ENCODE measurements around the gene RUNX3.

- TF ChIP-seq EP300 (IDR thresholded peaks at IDR 0.05; ENCODE audit: borderline replicate concordance in 1 of 2, low read depth in 2 of 2, low read length in 2 of 2): no peak
- TF ChIP-seq SP1 (IDR thresholded peaks at IDR 0.05; ENCODE audit: low read depth, low read length): no peak
- TF ChIP-seq POU5F1 (IDR thresholded peaks at IDR 0.05; ENCODE audit: low read depth, low read length): no peak
- no peak for TF ChIP-seq POLR2A (IDR thresholded peaks at IDR 0.05; ENCODE audit: control extremely low read depth in 1 of 2, low read depth in 2 of 2, low read length in 2 of 2)
- TF ChIP-seq, protein P1, sequence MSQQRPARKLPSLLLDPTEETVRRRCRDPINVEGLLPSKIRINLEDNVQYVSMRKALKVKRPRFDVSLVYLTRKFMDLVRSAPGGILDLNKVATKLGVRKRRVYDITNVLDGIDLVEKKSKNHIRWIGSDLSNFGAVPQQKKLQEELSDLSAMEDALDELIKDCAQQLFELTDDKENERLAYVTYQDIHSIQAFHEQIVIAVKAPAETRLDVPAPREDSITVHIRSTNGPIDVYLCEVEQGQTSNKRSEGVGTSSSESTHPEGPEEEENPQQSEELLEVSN (IDR thresholded peaks at IDR 0.05): no peak
- TF ChIP-seq, protein P2, sequence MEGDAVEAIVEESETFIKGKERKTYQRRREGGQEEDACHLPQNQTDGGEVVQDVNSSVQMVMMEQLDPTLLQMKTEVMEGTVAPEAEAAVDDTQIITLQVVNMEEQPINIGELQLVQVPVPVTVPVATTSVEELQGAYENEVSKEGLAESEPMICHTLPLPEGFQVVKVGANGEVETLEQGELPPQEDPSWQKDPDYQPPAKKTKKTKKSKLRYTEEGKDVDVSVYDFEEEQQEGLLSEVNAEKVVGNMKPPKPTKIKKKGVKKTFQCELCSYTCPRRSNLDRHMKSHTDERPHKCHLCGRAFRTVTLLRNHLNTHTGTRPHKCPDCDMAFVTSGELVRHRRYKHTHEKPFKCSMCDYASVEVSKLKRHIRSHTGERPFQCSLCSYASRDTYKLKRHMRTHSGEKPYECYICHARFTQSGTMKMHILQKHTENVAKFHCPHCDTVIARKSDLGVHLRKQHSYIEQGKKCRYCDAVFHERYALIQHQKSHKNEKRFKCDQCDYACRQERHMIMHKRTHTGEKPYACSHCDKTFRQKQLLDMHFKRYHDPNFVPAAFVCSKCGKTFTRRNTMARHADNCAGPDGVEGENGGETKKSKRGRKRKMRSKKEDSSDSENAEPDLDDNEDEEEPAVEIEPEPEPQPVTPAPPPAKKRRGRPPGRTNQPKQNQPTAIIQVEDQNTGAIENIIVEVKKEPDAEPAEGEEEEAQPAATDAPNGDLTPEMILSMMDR (IDR thresholded peaks at IDR 0.05; ENCODE audit: control extremely low read depth in 1 of 3, insufficient read depth in 1 of 3, low read depth in 1 of 3, low read length in 3 of 3): no peak
- TF ChIP-seq BRCA1 (IDR thresholded peaks at IDR 0.05; ENCODE audit: low read depth, low read length): no peak
- TF ChIP-seq TCF12 (IDR thresholded peaks at IDR 0.05; ENCODE audit: low read depth, low read length): no peak
- TF ChIP-seq CREB1 (IDR thresholded peaks at IDR 0.05): no peak
- TF ChIP-seq MAFK (IDR thresholded peaks at IDR 0.05; ENCODE audit: low read depth, low read length): no peak
- TF ChIP-seq ZNF274 (IDR thresholded peaks at IDR 0.05; ENCODE audit: borderline replicate concordance, extremely low read depth, low read length): no peak
- no peak for TF ChIP-seq CBX5 (IDR thresholded peaks at IDR 0.05; ENCODE audit: low read depth, low read length)
- no peak for TF ChIP-seq ATF2 (IDR thresholded peaks at IDR 0.05; ENCODE audit: low read length)
- no peak for TF ChIP-seq GABPA (IDR thresholded peaks at IDR 0.05; ENCODE audit: borderline replicate concordance, insufficient read depth, low read length)
Observed at GRCh38 chr1:24855474-24855873, 74.6 kb downstream of the RUNX3 start.

Measured in H1 (cell line).